ENCODE results near the gene DIAPH2. TPM values are rescaled to one million over a fixed set of nuclear protein-coding genes. Genes with fewer than 3 reads are reported as not detected.

Gene DIAPH2
- total and polyA plus RNA-seq, 2 of the 13 experiments (the other 11 are each of a cell fraction or from before 2014, with no cell fraction given): 2.1 to 8.5 TPM

- H3K27ac ChIP-seq (ENCODE audit: extremely low read length, insufficient read depth, low read length): no peak overlapping the region
- intact Hi-C loops (cut with micrococcal nuclease; ENCODE audit: unreplicated experiment) (no loop called here), in situ Hi-C loops (cut with HindIII; ENCODE audit: extremely low pct_ligation_motif_present, low pct_unique_long_range_greater_than_20kb) (no loop called here)
- FAIRE-seq (no peak), ATAC-seq (no peak), DNase-seq (ENCODE audit: low spot score) (no peak)
- H3K9me3 ChIP-seq (ENCODE audit: low read length): no peaks in the 10 kb centered on the region
- no peak overlapping the region for H3K4me2 ChIP-seq (ENCODE audit: low read depth, low read length)
- H4K20me1 ChIP-seq (ENCODE audit: insufficient read depth, low read length): no peaks in the 10 kb centered on the region
- no peak overlapping the region for H2AFZ ChIP-seq (ENCODE audit: low read length)
- H3K4me1 ChIP-seq (ENCODE audit: insufficient read depth, low read length): peaks cover 7% of the 10 kb centered on the region; the same call in 1 of the 2 replicates
- H3K79me2 ChIP-seq (ENCODE audit: insufficient read depth, low read length): no peaks in the 10 kb centered on the region
- H3K9ac ChIP-seq (ENCODE audit: insufficient read depth, low read depth, low read length): no peak overlapping the region
- ChIA-PET POLR2A (no interaction called here), CTCF (ENCODE audit: low intra/inter-chr PET ratio, low total read pairs) (no interaction called here)
- no TSS peak for BruUV-seq (replicated peaks)
- H3K4me3 ChIP-seq (replicated peaks in 1 of 3; ENCODE audit: insufficient read depth in 1 of 3, low read depth in 2 of 3, low read length in 3 of 3): no peak overlapping the region
- no peaks in the 10 kb centered on the region for H3K27me3 ChIP-seq (ENCODE audit: control insufficient read depth in 1 of 2, insufficient read depth in 2 of 2, low read length in 2 of 2)
- no peaks in the 10 kb centered on the region for H3K36me3 ChIP-seq (replicated peaks in 1 of 2; ENCODE audit: control insufficient read depth in 1 of 2, insufficient read depth in 2 of 2, low read length in 2 of 2)
- TF ChIP-seq KLF9 (CRISPR knock-in tag; IDR thresholded peaks at IDR 0.05; ENCODE audit: low read depth) (no peak), PLRG1 (conservative IDR thresholded peaks at IDR 0.05) (no peak), REXO4 (CRISPR knock-in tag; IDR thresholded peaks at IDR 0.05; ENCODE audit: borderline replicate concordance) (no peak), MEIS1 (CRISPR knock-in tag; IDR thresholded peaks at IDR 0.05; ENCODE audit: borderline replicate concordance) (no peak), ATF6 (CRISPR knock-in tag; conservative IDR thresholded peaks at IDR 0.05) (no peak), RFXANK (CRISPR knock-in tag; IDR thresholded peaks at IDR 0.05) (no peak), ZNF781 (CRISPR knock-in tag; IDR thresholded peaks at IDR 0.05; ENCODE audit: borderline replicate concordance, not compliant biosample characterization) (no peak), MAFF (IDR thresholded peaks at IDR 0.05; ENCODE audit: low read depth, low read length) (no peak), CEBPG (CRISPR knock-in tag; IDR thresholded peaks at IDR 0.05) (no peak), NFE2L1 (CRISPR knock-in tag; IDR thresholded peaks at IDR 0.05; ENCODE audit: borderline replicate concordance) (no peak), ZNF326 (CRISPR knock-in tag; IDR thresholded peaks at IDR 0.05; ENCODE audit: borderline replicate concordance) (no peak), HNRNPUL1 (IDR thresholded peaks at IDR 0.05; ENCODE audit: low read depth, low read length) (no peak), MYNN (CRISPR knock-in tag; IDR thresholded peaks at IDR 0.05; ENCODE audit: low read depth) (no peak)
- TF ChIP-seq, protein P1, sequence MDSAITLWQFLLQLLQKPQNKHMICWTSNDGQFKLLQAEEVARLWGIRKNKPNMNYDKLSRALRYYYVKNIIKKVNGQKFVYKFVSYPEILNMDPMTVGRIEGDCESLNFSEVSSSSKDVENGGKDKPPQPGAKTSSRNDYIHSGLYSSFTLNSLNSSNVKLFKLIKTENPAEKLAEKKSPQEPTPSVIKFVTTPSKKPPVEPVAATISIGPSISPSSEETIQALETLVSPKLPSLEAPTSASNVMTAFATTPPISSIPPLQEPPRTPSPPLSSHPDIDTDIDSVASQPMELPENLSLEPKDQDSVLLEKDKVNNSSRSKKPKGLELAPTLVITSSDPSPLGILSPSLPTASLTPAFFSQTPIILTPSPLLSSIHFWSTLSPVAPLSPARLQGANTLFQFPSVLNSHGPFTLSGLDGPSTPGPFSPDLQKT (CRISPR knock-in tag; IDR thresholded peaks at IDR 0.05; ENCODE audit: borderline replicate concordance): no peak
- TF ChIP-seq, protein P2, sequence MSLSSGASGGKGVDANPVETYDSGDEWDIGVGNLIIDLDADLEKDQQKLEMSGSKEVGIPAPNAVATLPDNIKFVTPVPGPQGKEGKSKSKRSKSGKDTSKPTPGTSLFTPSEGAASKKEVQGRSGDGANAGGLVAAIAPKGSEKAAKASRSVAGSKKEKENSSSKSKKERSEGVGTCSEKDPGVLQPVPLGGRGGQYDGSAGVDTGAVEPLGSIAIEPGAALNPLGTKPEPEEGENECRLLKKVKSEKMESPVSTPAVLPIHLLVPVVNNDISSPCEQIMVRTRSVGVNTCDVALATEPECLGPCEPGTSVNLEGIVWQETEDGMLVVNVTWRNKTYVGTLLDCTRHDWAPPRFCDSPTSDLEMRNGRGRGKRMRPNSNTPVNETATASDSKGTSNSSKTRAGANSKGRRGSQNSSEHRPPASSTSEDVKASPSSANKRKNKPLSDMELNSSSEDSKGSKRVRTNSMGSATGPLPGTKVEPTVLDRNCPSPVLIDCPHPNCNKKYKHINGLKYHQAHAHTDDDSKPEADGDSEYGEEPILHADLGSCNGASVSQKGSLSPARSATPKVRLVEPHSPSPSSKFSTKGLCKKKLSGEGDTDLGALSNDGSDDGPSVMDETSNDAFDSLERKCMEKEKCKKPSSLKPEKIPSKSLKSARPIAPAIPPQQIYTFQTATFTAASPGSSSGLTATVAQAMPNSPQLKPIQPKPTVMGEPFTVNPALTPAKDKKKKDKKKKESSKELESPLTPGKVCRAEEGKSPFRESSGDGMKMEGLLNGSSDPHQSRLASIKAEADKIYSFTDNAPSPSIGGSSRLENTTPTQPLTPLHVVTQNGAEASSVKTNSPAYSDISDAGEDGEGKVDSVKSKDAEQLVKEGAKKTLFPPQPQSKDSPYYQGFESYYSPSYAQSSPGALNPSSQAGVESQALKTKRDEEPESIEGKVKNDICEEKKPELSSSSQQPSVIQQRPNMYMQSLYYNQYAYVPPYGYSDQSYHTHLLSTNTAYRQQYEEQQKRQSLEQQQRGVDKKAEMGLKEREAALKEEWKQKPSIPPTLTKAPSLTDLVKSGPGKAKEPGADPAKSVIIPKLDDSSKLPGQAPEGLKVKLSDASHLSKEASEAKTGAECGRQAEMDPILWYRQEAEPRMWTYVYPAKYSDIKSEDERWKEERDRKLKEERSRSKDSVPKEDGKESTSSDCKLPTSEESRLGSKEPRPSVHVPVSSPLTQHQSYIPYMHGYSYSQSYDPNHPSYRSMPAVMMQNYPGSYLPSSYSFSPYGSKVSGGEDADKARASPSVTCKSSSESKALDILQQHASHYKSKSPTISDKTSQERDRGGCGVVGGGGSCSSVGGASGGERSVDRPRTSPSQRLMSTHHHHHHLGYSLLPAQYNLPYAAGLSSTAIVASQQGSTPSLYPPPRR (CRISPR knock-in tag; IDR thresholded peaks at IDR 0.05; ENCODE audit: borderline replicate concordance): no peak
Measured at GRCh38 chrX:96705905-96706304, 21.3 kb downstream of the DIAPH2 start.

Data from HepG2 (cell line).